OCI-LY3 (cell line): ENCODE results near the gene RDH5.

ENCODE experiments used
- H2AFZ ChIP-seq: fragments of 200-600, 300-600 bp; shearing (Covaris generic); 2 replicates; pipeline ENCODE4 v1.6.0; 2014; ENCODE audit warnings: antibody characterized with exemption, low read depth, low read length
- H3K27ac ChIP-seq: fragments of 200-600, 300-600 bp; sonication (generic); 2 replicates; pipeline ENCODE4 v1.5.1; 2014; ENCODE audit warnings: mild to moderate bottlenecking, low read length, moderate library complexity, mixed read lengths
- H3K27me3 ChIP-seq: fragments of 200-600, 300-600 bp; sonication (generic); 2 replicates; pipeline ENCODE4 v1.6.1; 2014; ENCODE audit warnings: low read depth, low read length, mixed read lengths
- H3K36me3 ChIP-seq: fragments of 200-600, 300-600 bp; sonication (generic); replicated peaks from 2 replicates; pipeline ENCODE3; 2014; ENCODE audit warnings: low read depth, low read length, mixed read lengths
- H3K4me1 ChIP-seq: fragments of 300-600, 200-600 bp; sonication (generic); 2 replicates; pipeline ENCODE4 v1.6.1; 2014; ENCODE audit warnings: low read length, mixed read lengths
- H3K4me2 ChIP-seq: fragments of 200-600, 300-600 bp; sonication (generic); 2 replicates; pipeline ENCODE4 v1.6.1; 2014; ENCODE audit warnings: low read length, mixed read lengths
- H3K4me3 ChIP-seq: fragments of 300-600, 200-600 bp; sonication (generic); 2 replicates; pipeline ENCODE4 v1.5.1; 2014; ENCODE audit warnings: antibody characterized with exemption, mild to moderate bottlenecking, low read length, moderate library complexity
- H3K79me2 ChIP-seq: fragments of 300-600, 200-600 bp; shearing (Covaris generic); 2 replicates; pipeline ENCODE4 v1.6.1; 2014; ENCODE audit warnings: mild to moderate bottlenecking, low read length, mixed read lengths
- H3K9ac ChIP-seq: fragments of 300-600, 200-600 bp; shearing (Covaris generic); 2 replicates; pipeline ENCODE4 v1.6.0; 2014; ENCODE audit warnings: mild to moderate bottlenecking, low read length, moderate library complexity
- H3K9me3 ChIP-seq: fragments of 200-600, 300-600 bp; shearing (Covaris generic); 2 replicates; pipeline ENCODE4 v1.6.1; 2014; ENCODE audit warnings: low read length, mixed read lengths; ENCODE audit not compliant: insufficient read depth
- H4K20me1 ChIP-seq: fragments of 200-600, 300-600 bp; sonication (generic); 2 replicates; pipeline ENCODE4 v1.6.1; 2016; ENCODE audit warnings: low read length, mixed read lengths; ENCODE audit not compliant: insufficient read depth
- EZH2phosphoT487 ChIP-seq: fragments of 200-600 bp; shearing (Covaris generic); IDR thresholded peaks from 2 replicates; pipeline ENCODE4 v1.6.1; 2018; ENCODE audit warnings: antibody characterized with exemption, mixed run types, low read depth
- TF ChIP-seq, protein P1 (sequence below): fragments of 200-600, 300-600 bp; sonication (generic); IDR thresholded peaks from 2 replicates; pipeline ENCODE4 v1.5.1; 2014; ENCODE audit warnings: antibody characterized with exemption, low read length, low read depth

RDH5 gene

DNA sequence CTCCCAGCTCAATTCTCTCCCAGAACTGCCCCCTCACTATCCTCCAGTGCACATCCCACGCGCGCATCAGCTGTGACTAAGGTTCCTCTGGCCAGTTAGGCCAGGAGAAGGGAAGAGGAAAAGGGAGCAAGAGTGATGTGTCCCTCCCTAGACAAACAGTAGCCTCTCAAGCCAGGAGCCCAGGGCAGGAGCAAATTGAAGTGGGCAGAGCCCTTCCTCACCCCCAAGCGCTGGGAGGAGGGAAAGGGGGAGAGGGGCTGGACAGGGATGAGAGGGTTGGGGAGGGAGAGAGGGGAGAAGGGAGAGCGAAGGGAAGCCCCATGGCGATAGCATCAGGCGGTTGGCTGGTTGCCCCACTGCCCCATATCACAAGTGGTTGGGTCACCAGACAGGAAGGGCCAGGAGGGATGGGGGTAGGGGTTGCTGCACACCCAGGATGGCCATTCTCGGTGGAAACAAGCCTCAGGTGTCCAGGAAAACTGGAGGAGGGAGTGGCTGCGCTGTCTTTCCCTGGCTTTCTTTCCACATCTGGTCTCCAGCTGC, 7.5 kb downstream of the RDH5 start:
- Histone ChIP-seq H3K79me2 (peaks cover 13% of the 10 kb centered on the region), H3K9ac (peak overlapping the region; percentile 88), H3K4me2 (peak overlapping the region; percentile 93), H3K36me3 (peaks cover 7% of the 10 kb centered on the region), H3K4me1 (peaks cover 15% of the 10 kb centered on the region), H3K9me3 (no peaks in the 10 kb centered on the region), H3K27ac (no peak overlapping the region), H3K4me3 (peak overlapping the region; percentile 87), H2AFZ (no peak overlapping the region), H3K27me3 (no peaks in the 10 kb centered on the region), H4K20me1 (no peaks in the 10 kb centered on the region)
- TF ChIP-seq, protein P1, sequence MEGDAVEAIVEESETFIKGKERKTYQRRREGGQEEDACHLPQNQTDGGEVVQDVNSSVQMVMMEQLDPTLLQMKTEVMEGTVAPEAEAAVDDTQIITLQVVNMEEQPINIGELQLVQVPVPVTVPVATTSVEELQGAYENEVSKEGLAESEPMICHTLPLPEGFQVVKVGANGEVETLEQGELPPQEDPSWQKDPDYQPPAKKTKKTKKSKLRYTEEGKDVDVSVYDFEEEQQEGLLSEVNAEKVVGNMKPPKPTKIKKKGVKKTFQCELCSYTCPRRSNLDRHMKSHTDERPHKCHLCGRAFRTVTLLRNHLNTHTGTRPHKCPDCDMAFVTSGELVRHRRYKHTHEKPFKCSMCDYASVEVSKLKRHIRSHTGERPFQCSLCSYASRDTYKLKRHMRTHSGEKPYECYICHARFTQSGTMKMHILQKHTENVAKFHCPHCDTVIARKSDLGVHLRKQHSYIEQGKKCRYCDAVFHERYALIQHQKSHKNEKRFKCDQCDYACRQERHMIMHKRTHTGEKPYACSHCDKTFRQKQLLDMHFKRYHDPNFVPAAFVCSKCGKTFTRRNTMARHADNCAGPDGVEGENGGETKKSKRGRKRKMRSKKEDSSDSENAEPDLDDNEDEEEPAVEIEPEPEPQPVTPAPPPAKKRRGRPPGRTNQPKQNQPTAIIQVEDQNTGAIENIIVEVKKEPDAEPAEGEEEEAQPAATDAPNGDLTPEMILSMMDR: no peak
- TF ChIP-seq EZH2phosphoT487: no peak

DNA sequence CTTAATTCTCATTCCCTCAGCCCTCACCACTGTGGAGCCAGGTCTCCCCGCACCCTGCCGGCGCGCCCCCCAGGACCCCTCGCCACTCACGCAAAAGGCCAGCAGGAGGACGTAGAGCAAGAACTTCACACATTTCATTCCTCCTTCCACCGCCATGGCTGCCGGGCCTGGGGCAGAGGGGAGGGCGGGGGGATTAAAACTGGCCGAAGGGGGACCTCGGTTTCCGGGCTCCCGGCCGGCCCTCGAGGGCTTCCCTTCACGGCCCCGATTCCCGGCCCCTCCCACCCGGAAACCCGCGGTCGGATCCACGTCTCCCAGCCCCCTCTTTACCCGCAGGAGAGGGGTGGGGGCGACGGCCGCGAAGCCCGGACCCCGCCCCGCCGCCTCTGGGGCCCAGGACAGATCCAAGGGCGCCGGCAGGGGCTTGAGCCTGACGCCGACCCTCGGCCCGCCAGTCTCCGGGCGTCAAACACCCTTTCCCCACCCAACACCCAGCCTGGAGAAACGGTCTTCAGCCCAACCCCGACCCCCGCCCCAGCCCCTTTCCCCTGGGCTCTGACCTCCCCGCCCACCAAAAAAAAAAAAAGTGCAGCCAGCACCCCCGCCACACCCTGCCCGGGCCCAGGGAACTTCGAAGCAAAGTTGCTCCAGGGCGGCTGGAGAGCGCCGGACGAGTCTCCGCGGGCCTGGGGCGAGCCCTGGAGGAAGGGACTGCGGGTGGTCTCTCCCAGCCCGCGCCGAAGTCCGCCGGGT, 8.2 kb downstream of the RDH5 start:
- Histone ChIP-seq H2AFZ (no peak overlapping the region), H4K20me1 (no peaks in the 10 kb centered on the region)
- TF ChIP-seq EZH2phosphoT487: no peak
- TF ChIP-seq, protein P1: no peak

DNA sequence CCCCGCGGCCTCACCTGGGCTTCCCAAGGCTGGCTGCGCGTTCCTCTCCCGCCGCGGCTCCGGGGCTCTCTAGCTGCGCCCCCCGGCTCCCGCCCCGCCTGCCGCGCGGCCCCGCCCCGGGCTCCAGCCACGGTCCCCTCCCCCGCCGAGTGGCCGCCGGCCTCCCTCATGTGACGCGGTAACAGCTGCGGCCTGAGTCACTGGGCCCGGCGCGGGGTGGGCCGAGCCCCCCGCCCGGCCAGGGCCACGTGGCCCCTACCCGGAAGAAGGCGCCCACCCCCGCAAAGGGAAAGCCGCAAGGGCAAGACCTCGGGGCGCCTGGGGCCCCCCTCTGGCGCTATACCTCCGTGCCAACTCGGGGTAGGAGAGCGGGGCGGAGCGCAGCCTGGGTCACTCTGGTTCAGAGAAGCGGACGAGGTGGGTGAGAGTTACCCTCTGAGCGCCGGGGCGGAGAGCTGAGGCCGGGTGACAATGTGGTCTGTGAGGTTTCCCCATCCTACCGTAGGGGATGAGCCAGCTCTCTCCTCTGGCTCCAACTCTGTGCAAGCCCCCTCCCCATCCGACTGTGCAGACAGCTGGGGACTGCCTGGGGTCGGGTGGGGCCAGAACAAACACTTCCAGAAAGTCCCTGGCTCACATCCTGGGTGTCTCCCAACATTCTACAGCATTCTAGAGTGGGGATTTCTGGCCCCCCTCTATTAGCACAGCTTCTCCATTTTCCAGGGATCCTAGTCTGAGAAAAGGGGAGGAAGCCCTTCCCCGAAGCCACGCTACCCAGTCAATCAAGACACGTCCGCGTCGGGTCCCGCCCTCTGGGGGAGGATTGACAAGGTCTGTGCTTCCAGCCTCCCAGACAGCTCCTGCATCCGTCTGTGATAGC, 9.0 kb downstream of the RDH5 start, which contains the start of gene CD63:
Gene CD63, minus strand, starts transcription at position 71 of the 880 bp plus-strand sequence. CDS start 668 bp downstream, outside the sequence.
- Histone ChIP-seq H2AFZ (peak within 1 kb of the TSS; percentile 56), H3K36me3 (peaks cover 3% of the 10 kb centered on the region), H3K9ac (peak within 1 kb of the TSS; percentile 88), H3K4me1 (peaks cover 15% of the 10 kb centered on the region), H3K4me2 (peak within 1 kb of the TSS; percentile 93), H4K20me1 (no peaks in the 10 kb centered on the region), H3K4me3 (peak within 1 kb of the TSS; percentile 87), H3K9me3 (no peaks in the 10 kb centered on the region), H3K79me2 (peaks cover 13% of the 10 kb centered on the region), H3K27me3 (no peaks in the 10 kb centered on the region), H3K27ac (peak within 1 kb of the TSS; percentile 24; the same call in 1 of the 2 replicates)
- TF ChIP-seq, protein P1: no peak

More for the DNA sequence above, 8.2 kb downstream of the RDH5 start:
- H3K4me1 ChIP-seq: peaks cover 15% of the 10 kb centered on the region
- H3K27me3 ChIP-seq: no peaks in the 10 kb centered on the region
- peak overlapping the region; percentile 87 for H3K4me3 ChIP-seq
- no peaks in the 10 kb centered on the region for H3K9me3 ChIP-seq
- peaks cover 7% of the 10 kb centered on the region for H3K36me3 ChIP-seq
- peak overlapping the region; percentile 24; the same call in 1 of the 2 replicates for H3K27ac ChIP-seq
- peaks cover 13% of the 10 kb centered on the region for H3K79me2 ChIP-seq
- H3K4me2 ChIP-seq: peak overlapping the region; percentile 93
- H3K9ac ChIP-seq: peak overlapping the region; percentile 88
